HT1080 (cell line): ENCODE measurements around the gene CLEC4D. TPM values are rescaled to one million over a fixed set of nuclear protein-coding genes. Genes with fewer than 3 reads are reported as not detected.

Experiments
- small RNA-seq: library from RNA; depleted of rRNA; stranded (forward); fragments of <200 nt; gene quantifications from one replicate; pipeline ENCODE3, GENCODE V24; 2014
- total RNA-seq: library from RNA; depleted of rRNA; stranded (reverse); fragments of >200 nt; shearing (Covaris generic); gene quantifications from 2 replicates; pipeline ENCODE4 v1.2.3, GENCODE V29; 2014; rRNA removed

Gene CLEC4D
- total RNA-seq, 1 experiment from 2014 or later = not detected

Small RNA genes lying within 50 kb of the gene (small RNA-seq; reads per million reads assigned to genes)
- not detected for gene RNU6-275P

Other genes starting within 250 kb of the CLEC4D start
- not detected in 2 replicates for gene CLEC6A, start 57.5 kb upstream of the CLEC4D start, total RNA-seq
- not detected in 2 replicates for gene CLEC4E, start 27.4 kb downstream of the CLEC4D start, total RNA-seq
- not detected in 2 replicates for gene AICDA, start 99.4 kb downstream of the CLEC4D start, total RNA-seq
- not detected in 2 replicates for gene MFAP5, start 149.3 kb downstream of the CLEC4D start, total RNA-seq
- 18.0 and 20.3 TPM in 2 replicates for gene RIMKLB, start 184.5 kb downstream of the CLEC4D start, total RNA-seq